DND-41 (cell line): ENCODE data around the gene RPS19.

Experiments
- EZH2 ChIP-seq: IDR thresholded peaks from 3 replicates; pipeline ENCODE4 v1.6.1; 2012; ENCODE audit warnings: borderline replicate concordance, low read depth, mild to moderate bottlenecking, moderate library complexity, low read length, inconsistent platforms; ENCODE audit not compliant: severe bottlenecking
- TF ChIP-seq, protein P1 (sequence below): IDR thresholded peaks from 2 replicates; pipeline ENCODE4 v1.5.1; 2012; ENCODE audit warnings: borderline replicate concordance, low read length, moderate library complexity, mild to moderate bottlenecking; ENCODE audit not compliant: poor library complexity, severe bottlenecking; ENCODE audit errors: extremely low read depth

GRCh38 chr19:41871573-41872383 is 11.7 kb downstream of the RPS19 start:
- TF ChIP-seq, protein P1, sequence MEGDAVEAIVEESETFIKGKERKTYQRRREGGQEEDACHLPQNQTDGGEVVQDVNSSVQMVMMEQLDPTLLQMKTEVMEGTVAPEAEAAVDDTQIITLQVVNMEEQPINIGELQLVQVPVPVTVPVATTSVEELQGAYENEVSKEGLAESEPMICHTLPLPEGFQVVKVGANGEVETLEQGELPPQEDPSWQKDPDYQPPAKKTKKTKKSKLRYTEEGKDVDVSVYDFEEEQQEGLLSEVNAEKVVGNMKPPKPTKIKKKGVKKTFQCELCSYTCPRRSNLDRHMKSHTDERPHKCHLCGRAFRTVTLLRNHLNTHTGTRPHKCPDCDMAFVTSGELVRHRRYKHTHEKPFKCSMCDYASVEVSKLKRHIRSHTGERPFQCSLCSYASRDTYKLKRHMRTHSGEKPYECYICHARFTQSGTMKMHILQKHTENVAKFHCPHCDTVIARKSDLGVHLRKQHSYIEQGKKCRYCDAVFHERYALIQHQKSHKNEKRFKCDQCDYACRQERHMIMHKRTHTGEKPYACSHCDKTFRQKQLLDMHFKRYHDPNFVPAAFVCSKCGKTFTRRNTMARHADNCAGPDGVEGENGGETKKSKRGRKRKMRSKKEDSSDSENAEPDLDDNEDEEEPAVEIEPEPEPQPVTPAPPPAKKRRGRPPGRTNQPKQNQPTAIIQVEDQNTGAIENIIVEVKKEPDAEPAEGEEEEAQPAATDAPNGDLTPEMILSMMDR = no peak
- TF ChIP-seq EZH2 = no peak
